Pancreas (tissue), 10 donors: ENCODE measurements around the gene UVRAG. TPM values are rescaled to one million over a fixed set of nuclear protein-coding genes. Genes with fewer than 3 reads are reported as not detected.

ENCODE experiments used
- ATAC-seq, 4 donors: fragments of 200-7000 bp; cut with Tn5 transposase; one replicate each; pipeline versions ENCODE4 v1.8.0 to v1.9.1; 2020; ENCODE audit warnings: mild to moderate bottlenecking in 4 of 4, moderate library complexity in 4 of 4
- DNase-seq, 6 donors: peaks; one replicate each; pipeline ENCODE4 v3.0.0-alpha.2; 2020
- FAIRE-seq: peaks from 2 replicates; lab custom pipeline; 2012; peaks lifted over from hg19 to GRCh38; lab: Jason Lieb, UNC
- H3K27ac ChIP-seq, 4 donors: fragments of 200-600 bp; sonication (generic); 1 replicate in 3 of 4; 2 replicates in 1 of 4; pipeline versions ENCODE4 v1.5.0 to v1.8.0; 2020
- H3K27me3 ChIP-seq, 4 donors: fragments of 200-600 bp; one replicate each; pipeline ENCODE4 v1.8.0; 2021
- H3K36me3 ChIP-seq, 3 donors: fragments of 200-600 bp; sonication (generic) in 1 of 3; one replicate each; pipeline versions ENCODE4 v1.5.0 to v1.8.0; 2020 to 2021
- H3K4me1 ChIP-seq, 3 donors: fragments of 200-600 bp; one replicate each; pipeline ENCODE4 v1.8.0; 2021
- H3K4me3 ChIP-seq, 4 donors: fragments of 200-600 bp; sonication (generic) in 2 of 4; one replicate each; pipeline versions ENCODE4 v1.5.0 to v1.8.0; 2020 to 2021
- H3K9me3 ChIP-seq, 4 donors: fragments of 200-600 bp; one replicate each; pipeline ENCODE4 v1.8.0; 2021
- WGBS, 2 donors: extraction: QIAGEN DNeasy Blood & Tissue Kit; methylation state at CpG; one replicate each; pipeline ENCODE4 v1.1.7; 2013; 5-methylcytosine and 5-hydroxymethylcytosine counted together
- intact Hi-C, 3 donors: fragments of 100-400 bp; cut with DNase I; formaldehyde crosslinking; loops; one replicate each; pipeline versions ENCODE4 v1.11.1 to v1.14.2; 2022
- polyA plus RNA-seq, 2 donors: library from polyadenylated mRNA; stranded (reverse); fragments of 200-250 nt; gene quantifications; one replicate each; pipeline ENCODE4 v1.2.3, GENCODE V29; 2013
- total RNA-seq, 6 donors: library from RNA; stranded (reverse); fragmentation: NEBNext Ultra II Directional in 4 of 6; extraction: Animal tissue kit (Norgen Biotek cat#: 25700) in 4 of 6; gene quantifications; one replicate each; pipeline versions ENCODE4 v1.2.1 to v1.2.4, GENCODE V29; 2021 to 2023
- TF ChIP-seq, protein P1 (sequence below), 4 donors: fragments of 200-600 bp; sonication (generic) in 3 of 4; IDR thresholded peaks; one replicate each; pipeline versions ENCODE4 v1.5.0 to v1.8.0; 2021; ENCODE audit warnings: antibody characterized with exemption in 4 of 4
- donor health status: healthy with polysubstance abuse.
- donor health status: DM: no; HTN: no; CAD: no; lungs with moderate emphysema.
- donor health status: DM: no; HTN: no; CAD: no.
- donor health status: control.
- donor health status: control.
- donor health status: Bipolar disorder and iron deficiency.
- donor health status: DM: yes; HTN: yes; CAD: no.
- donor health status: DM: no; HTN: no; CAD: no.
- donor health status: DM: no; HTN: no; CAD: no.
- donor health status: DM: yes; HTN: yes; CAD: no.

The UVRAG gene
- total and polyA plus RNA-seq, 8 donors: 3.3 to 17.2 (median 7.6) TPM

DNA sequence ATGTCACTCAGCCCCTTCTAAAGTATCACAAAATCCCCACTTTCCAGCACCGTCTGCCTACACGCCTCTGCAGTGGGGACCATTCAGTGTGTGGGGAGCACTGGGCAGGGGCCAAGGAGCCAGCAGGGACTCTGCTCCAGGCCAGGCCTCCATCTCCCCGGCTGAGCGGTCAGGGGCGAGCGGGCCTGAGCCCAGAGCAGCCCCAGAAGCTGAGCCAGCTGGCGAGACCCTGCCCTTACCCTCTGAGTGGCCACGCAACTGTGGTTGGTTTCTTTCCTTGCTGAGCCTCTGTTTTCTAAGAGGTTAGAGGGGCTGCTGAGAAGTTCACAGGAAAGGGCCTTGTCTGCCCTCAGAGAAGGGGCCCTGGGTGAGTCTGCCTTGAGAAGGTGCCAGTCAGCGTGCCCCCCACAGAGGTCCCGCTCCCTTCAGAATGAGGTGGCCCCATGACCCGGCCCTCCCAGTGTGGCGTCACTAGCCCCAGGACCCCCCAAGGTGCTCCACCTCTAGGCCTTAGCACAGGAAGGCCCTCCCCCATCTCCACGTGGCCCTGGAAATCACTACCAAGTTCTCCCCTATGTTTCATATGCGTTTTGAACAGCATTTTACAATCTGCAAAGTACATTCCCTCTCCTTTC is 344.4 kb downstream of the UVRAG start:
- Histone ChIP-seq H3K36me3 (no peaks in the 10 kb centered on the region), H3K9me3 (no peaks in the 10 kb centered on the region), H3K27me3 (no peaks in the 10 kb centered on the region), H3K4me3 (no peak overlapping the region), H3K4me1 (no peaks in the 10 kb centered on the region), H3K27ac (no peak overlapping the region)
- DNase-seq: peak in 1 of 6 donors; percentile 53
- intact Hi-C loops: loop anchor here in 2 of 3 donors (5.0 to 10.0 kb wide), 2 partner anchors 262 to 265 kb away; no protein-coding TSS in a partner anchor
- ATAC-seq: no peak
- no peak for FAIRE-seq
- TF ChIP-seq, protein P1, sequence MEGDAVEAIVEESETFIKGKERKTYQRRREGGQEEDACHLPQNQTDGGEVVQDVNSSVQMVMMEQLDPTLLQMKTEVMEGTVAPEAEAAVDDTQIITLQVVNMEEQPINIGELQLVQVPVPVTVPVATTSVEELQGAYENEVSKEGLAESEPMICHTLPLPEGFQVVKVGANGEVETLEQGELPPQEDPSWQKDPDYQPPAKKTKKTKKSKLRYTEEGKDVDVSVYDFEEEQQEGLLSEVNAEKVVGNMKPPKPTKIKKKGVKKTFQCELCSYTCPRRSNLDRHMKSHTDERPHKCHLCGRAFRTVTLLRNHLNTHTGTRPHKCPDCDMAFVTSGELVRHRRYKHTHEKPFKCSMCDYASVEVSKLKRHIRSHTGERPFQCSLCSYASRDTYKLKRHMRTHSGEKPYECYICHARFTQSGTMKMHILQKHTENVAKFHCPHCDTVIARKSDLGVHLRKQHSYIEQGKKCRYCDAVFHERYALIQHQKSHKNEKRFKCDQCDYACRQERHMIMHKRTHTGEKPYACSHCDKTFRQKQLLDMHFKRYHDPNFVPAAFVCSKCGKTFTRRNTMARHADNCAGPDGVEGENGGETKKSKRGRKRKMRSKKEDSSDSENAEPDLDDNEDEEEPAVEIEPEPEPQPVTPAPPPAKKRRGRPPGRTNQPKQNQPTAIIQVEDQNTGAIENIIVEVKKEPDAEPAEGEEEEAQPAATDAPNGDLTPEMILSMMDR (IDR thresholded peaks at IDR 0.05): no peak
- WGBS, 2 donors: 79 to 86% methylated on average over 14 of the region's 14 CpGs

DNA sequence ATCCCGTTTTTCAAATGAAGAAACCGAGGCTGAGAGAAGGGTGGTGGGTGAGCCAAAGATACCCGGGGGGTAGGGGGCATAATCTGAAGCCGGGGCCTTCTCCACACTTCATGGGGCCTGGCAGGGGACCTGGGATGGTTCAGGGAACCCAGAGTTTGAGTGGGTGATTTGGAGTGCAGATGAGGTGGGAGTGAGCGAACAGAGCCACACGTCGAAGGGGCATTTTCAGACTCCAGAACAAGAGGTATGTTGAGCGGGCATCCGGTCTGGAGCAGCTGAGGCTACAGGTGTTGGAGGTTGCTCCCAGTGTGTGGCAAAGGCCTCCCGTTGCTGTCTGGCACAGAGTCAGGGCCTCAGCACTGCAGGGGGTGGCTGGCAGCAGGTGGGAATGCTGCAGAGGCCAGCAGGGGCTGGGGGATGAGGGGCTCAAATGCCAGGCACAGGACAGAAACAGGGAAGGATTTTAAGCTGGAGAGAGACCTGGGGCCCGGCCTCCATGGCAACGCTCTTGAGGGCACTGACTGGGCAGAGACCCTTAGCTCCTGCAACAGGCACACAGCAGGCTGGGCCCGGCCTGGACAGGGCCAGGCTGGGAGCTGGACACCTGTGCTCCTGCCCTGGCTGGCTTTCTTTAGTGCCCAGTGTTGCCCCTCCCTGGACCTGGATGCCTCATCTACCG is 345.1 kb downstream of the UVRAG start:
- peak; percentile 54 to 79 (median 70) for ATAC-seq
- peak in 5 of 6 donors; percentile 32 to 62 (median 56) for DNase-seq
- Histone ChIP-seq H3K4me3 (no peak overlapping the region), H3K27ac (peak overlapping the region in 1 of 4 donors; percentile 16), H3K27me3 (no peaks in the 10 kb centered on the region), H3K36me3 (no peaks in the 10 kb centered on the region), H3K4me1 (no peaks in the 10 kb centered on the region), H3K9me3 (no peaks in the 10 kb centered on the region)
- TF ChIP-seq, protein P1 (IDR thresholded peaks at IDR 0.05): no peak
- WGBS, 2 donors: 56 to 65% methylated on average over 14 of the region's 14 CpGs
- no peak for FAIRE-seq
- intact Hi-C loops: loop anchor here in 2 of 3 donors (5.0 to 10.0 kb wide), 2 partner anchors 263 to 265 kb away; no protein-coding TSS in a partner anchor

DNA sequence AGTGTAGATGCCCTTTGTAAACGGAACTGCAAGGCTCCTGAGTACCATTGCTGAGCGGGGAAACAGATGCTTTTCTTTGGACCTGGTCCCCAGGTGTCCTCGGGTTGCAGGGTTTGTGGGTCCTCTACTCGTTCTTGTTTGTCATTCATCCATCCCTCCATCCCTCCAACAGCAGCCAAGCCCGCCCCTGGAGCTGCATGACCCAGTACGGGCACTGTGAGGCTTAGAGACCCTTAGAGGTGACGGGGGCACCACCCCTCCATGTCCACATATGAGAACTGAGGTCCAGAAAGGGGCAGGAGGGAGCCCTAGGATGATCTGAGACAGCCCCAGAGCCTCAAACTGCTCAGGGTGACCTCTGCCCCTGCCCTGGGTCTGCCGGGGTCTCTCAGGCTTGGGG is 345.8 kb downstream of the UVRAG start:
- no peak for DNase-seq
- H3K4me3 ChIP-seq: no peak overlapping the region
- no peaks in the 10 kb centered on the region for H3K9me3 ChIP-seq
- WGBS, 2 donors: 77 to 84% methylated on average over 8 of the region's 8 CpGs
- intact Hi-C loops: no loop called here
- H3K36me3 ChIP-seq: no peaks in the 10 kb centered on the region
- TF ChIP-seq, protein P1 (IDR thresholded peaks at IDR 0.05): no peak
- peak overlapping the region in 1 of 4 donors; percentile 16 for H3K27ac ChIP-seq
- ATAC-seq: no peak
- no peak for FAIRE-seq
- no peaks in the 10 kb centered on the region for H3K4me1 ChIP-seq
- no peaks in the 10 kb centered on the region for H3K27me3 ChIP-seq

DNA sequence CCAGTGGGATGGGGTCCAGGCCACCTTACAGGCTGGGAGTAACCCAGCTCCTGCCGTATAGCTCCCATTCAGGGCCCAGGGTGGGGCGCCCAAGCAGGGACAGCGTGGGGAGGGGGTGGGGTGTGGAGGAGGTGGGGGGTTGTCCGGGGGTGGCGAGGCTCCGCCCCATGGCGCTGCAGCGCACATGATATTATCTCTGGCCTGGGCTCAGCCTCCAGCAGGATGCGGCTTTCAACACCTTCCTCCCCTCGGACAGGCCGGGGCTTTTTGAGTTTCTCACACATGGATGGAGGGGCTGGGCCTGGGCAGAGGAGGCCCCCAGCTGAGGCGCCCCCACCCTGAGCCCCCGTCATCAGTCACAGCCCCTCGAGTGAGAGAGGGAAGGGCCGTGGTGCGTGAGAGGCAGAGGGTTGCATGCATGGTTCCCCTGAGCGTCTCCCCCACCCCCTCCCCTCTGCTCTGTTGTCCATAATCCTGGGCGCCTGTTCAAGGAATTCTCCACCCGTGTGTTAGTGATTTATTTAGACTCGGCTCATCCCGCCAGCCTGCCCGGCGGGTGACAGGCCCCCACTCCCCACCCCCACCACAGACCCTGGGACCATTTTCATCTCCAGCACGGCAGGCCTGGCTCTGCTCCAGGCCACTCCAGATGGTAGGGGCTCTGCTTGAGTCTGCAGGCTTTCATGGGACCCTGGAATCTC is 346.4 kb downstream of the UVRAG start:
- DNase-seq (peak in 1 of 6 donors; percentile 41), FAIRE-seq (no peak), ATAC-seq (peak in 3 of 4 donors; percentile 18 to 31 (median 23))
- no peak overlapping the region for H3K27ac ChIP-seq
- H3K4me1 ChIP-seq: no peaks in the 10 kb centered on the region
- WGBS, 2 donors: 47% methylated on average over 20 to 24 of the region's 24 CpGs
- no peak overlapping the region for H3K4me3 ChIP-seq
- TF ChIP-seq, protein P1 (IDR thresholded peaks at IDR 0.05): no peak
- no peaks in the 10 kb centered on the region for H3K9me3 ChIP-seq
- intact Hi-C loops: no loop called here
- no peaks in the 10 kb centered on the region for H3K27me3 ChIP-seq
- H3K36me3 ChIP-seq: no peaks in the 10 kb centered on the region
